Hepatocyte (in vitro differentiated cells): ENCODE data around the gene SH3BGRL2. TPM values are rescaled to one million over a fixed set of nuclear protein-coding genes. Genes with fewer than 3 reads are reported as not detected.

ENCODE experiments used
- DNase-seq: peaks from one replicate; pipeline ENCODE4 v3.0.0-alpha.2; 2016; ENCODE audit warnings: low spot score
- H2AFZ ChIP-seq: fragments of 200-600 bp; sonication (generic); 2 replicates; pipeline ENCODE4 v1.6.0; 2016; ENCODE audit warnings: antibody characterized with exemption, mild to moderate bottlenecking
- H3K27ac ChIP-seq: fragments of 200-600 bp; sonication (generic); 2 replicates; pipeline ENCODE4 v1.5.1; 2016; ENCODE audit warnings: mild to moderate bottlenecking
- H3K27me3 ChIP-seq: fragments of 200-600 bp; sonication (generic); 2 replicates; pipeline ENCODE4 v1.6.1; 2016
- H3K36me3 ChIP-seq: fragments of 200-600 bp; sonication (generic); replicated peaks from 2 replicates; pipeline ENCODE4 v1.5.1; 2016; ENCODE audit warnings: low read depth; ENCODE audit not compliant: insufficient read depth
- H3K4me1 ChIP-seq: fragments of 200-600 bp; sonication (generic); 2 replicates; pipeline ENCODE4 v1.5.1; 2016; ENCODE audit warnings: mild to moderate bottlenecking, moderate library complexity; ENCODE audit not compliant: insufficient read depth
- H3K4me2 ChIP-seq: fragments of 200-600 bp; sonication (generic); 2 replicates; pipeline ENCODE4 v1.6.0; 2016
- H3K4me3 ChIP-seq: fragments of 200-600 bp; sonication (generic); 2 replicates; pipeline ENCODE4 v1.5.1; 2016; ENCODE audit warnings: mild to moderate bottlenecking
- H3K79me2 ChIP-seq: fragments of 200-600 bp; sonication (generic); 2 replicates; pipeline ENCODE4 v1.6.0; 2017; ENCODE audit warnings: mild to moderate bottlenecking
- H3K9me2 ChIP-seq: fragments of 200-600 bp; sonication (generic); replicated peaks from 2 replicates; pipeline ENCODE4 v1.6.0; 2017; ENCODE audit warnings: mild to moderate bottlenecking; ENCODE audit not compliant: insufficient read depth
- H3K9me3 ChIP-seq: fragments of 200-600 bp; sonication (generic); 2 replicates; pipeline ENCODE4 v1.5.1; 2016; ENCODE audit warnings: low read depth, mild to moderate bottlenecking
- H4K20me1 ChIP-seq: fragments of 200-600 bp; sonication (generic); 2 replicates; pipeline ENCODE4 v1.6.0; 2016; ENCODE audit warnings: mild to moderate bottlenecking; ENCODE audit not compliant: insufficient read depth, poor library complexity, severe bottlenecking
- CTCF ChIP-seq: fragments of 200-600 bp; sonication (generic); IDR thresholded peaks from 2 replicates; pipeline ENCODE4 v1.5.1; 2016; ENCODE audit warnings: antibody characterized with exemption, mild to moderate bottlenecking; ENCODE audit not compliant: poor library complexity
- EZH2 ChIP-seq: fragments of 200-600 bp; sonication (generic); IDR thresholded peaks from 2 replicates; pipeline ENCODE4 v1.6.1; 2016; ENCODE audit warnings: antibody characterized with exemption, mild to moderate bottlenecking, borderline replicate concordance
- EZH2phosphoT487 ChIP-seq: fragments of 200-600 bp; sonication (generic); IDR thresholded peaks from one replicate; pipeline ENCODE4 v1.6.1; 2018; ENCODE audit warnings: antibody characterized with exemption, mild to moderate bottlenecking, low read depth, moderate library complexity; ENCODE audit not compliant: unreplicated experiment, severe bottlenecking
- whole genome bisulfite sequencing: methylation state at CpG from one replicate; pipeline ENCODE4 v1.1.6; 2016; ENCODE audit warnings: low lambda C conversion rate; ENCODE audit errors: missing lambda C conversion rate; 5-methylcytosine and 5-hydroxymethylcytosine counted together
- polyA plus RNA-seq: library from polyadenylated mRNA; unstranded; fragments of >200 nt; fragmentation: Nextera tagmentation; extraction: Ambion mirVana; gene quantifications from 2 replicates; pipeline ENCODE4 v1.2.1, GENCODE V29; 2016
- total RNA-seq: library from RNA; depleted of rRNA; stranded (reverse); fragments of >200 nt; gene quantifications from 2 replicates; pipeline ENCODE4 v1.2.3, GENCODE V29; 2014

The SH3BGRL2 gene
- total and polyA plus RNA-seq, 2 experiments from 2014 or later, result 24.1 to 71.4 TPM

GRCh38 chr6:79718509-79719247 lies 87.5 kb downstream of the SH3BGRL2 start:
- DNase-seq, result no peak
- Histone ChIP-seq H3K9me2 (no peaks in the 10 kb centered on the region), H4K20me1 (no peaks in the 10 kb centered on the region), H2AFZ (no peak overlapping the region), H3K27me3 (no peaks in the 10 kb centered on the region), H3K79me2 (no peaks in the 10 kb centered on the region), H3K4me3 (no peak overlapping the region), H3K4me1 (no peaks in the 10 kb centered on the region), H3K27ac (no peak overlapping the region), H3K36me3 (no peaks in the 10 kb centered on the region), H3K9me3 (no peaks in the 10 kb centered on the region), H3K4me2 (no peak overlapping the region)
- WGBS, result 93% methylated on average over 8 of the region's 8 CpGs
- no peak for TF ChIP-seq EZH2
- TF ChIP-seq EZH2phosphoT487, result no peak
- no peak for TF ChIP-seq CTCF

DNA sequence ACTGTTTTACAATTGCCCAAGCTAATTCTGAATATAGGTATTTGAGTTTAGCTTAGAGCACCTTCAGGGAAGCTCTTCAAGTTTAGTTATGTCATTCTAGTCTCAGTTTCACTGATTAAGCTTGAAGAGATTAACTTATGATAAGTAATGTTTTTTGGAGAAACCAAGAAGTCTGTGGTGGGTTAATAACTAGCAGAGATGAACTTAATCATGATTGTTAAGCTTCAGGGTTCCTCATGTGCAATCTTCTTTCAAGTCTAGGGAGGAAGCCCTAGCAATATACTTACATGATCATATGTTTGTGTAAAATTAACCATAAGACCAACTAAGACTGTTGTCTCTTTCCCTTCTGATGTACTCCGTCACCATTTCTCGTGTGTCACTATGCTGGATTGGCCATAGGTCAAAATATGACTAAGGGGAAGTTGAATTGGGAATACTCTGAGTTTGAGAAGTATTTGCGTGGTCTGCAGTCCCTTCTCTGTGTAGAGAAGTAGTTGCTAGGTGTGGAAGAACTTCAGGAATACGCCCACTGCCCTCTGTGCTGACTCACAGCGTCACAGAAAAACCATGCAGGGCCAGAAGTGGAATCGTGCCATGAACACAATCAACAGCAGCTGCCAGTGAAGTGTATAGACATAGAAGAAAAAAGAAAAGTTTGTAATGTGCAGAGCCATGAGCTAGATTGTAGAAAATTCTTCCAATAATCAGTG lies 88.3 kb downstream of the SH3BGRL2 start:
- Histone ChIP-seq H4K20me1 (no peaks in the 10 kb centered on the region), H3K9me3 (no peaks in the 10 kb centered on the region), H3K4me3 (no peak overlapping the region), H3K4me2 (no peak overlapping the region), H3K79me2 (no peaks in the 10 kb centered on the region), H3K36me3 (no peaks in the 10 kb centered on the region), H2AFZ (no peak overlapping the region), H3K4me1 (no peaks in the 10 kb centered on the region), H3K27me3 (no peaks in the 10 kb centered on the region), H3K9me2 (no peaks in the 10 kb centered on the region), H3K27ac (no peak overlapping the region)
- TF ChIP-seq EZH2phosphoT487, result no peak
- TF ChIP-seq CTCF, result no peak
- no peak for TF ChIP-seq EZH2
- WGBS, result 85% methylated on average over 6 of the region's 6 CpGs
- no peak for DNase-seq

- H3K27ac ChIP-seq, result no peak overlapping the region
- no peaks in the 10 kb centered on the region for H3K4me1 ChIP-seq
- DNase-seq, result no peak
- no peak for TF ChIP-seq EZH2phosphoT487
- no peak for TF ChIP-seq CTCF
- TF ChIP-seq EZH2, result no peak
- WGBS, result 72% methylated on average over 2 of the region's 2 CpGs
- no peaks in the 10 kb centered on the region for H3K79me2 ChIP-seq
- no peaks in the 10 kb centered on the region for H3K9me3 ChIP-seq
- H2AFZ ChIP-seq, result no peak overlapping the region
- no peaks in the 10 kb centered on the region for H3K9me2 ChIP-seq
- H3K36me3 ChIP-seq, result no peaks in the 10 kb centered on the region
- H4K20me1 ChIP-seq, result no peaks in the 10 kb centered on the region
- H3K4me3 ChIP-seq, result no peak overlapping the region
- no peaks in the 10 kb centered on the region for H3K27me3 ChIP-seq
- H3K4me2 ChIP-seq, result no peak overlapping the region
Measured at GRCh38 chr6:79724816-79725215, 93.7 kb downstream of the SH3BGRL2 start.
